AG04449 (cell line): ENCODE data around the gene GPR160.

Source experiments
- CTCF ChIA-PET: fragments of 350-600 bp; formaldehyde crosslinking; extraction: SDS; loops from one replicate; lab custom pipeline; 2021; ENCODE audit warnings: antibody characterized with exemption; lab: Yijun Ruan, JAX
- POLR2A ChIA-PET: fragments of 400-600, 350-600 bp; formaldehyde crosslinking; extraction: SDS; loops from one replicate; lab custom pipeline; 2020; ENCODE audit warnings: antibody characterized with exemption, inconsistent platforms; lab: Yijun Ruan, JAX
- DNase-seq: peaks from one replicate; pipeline ENCODE4 v3.0.0-alpha.2; 2010; ENCODE audit warnings: low read depth, low spot score
- H3K4me3 ChIP-seq: 2 replicates; pipeline ENCODE4 v1.5.1; 2011; ENCODE audit warnings: low read depth, mild to moderate bottlenecking, control low read depth, low read length
- CTCF ChIP-seq: IDR thresholded peaks from one replicate; pipeline ENCODE4 v1.5.1; 2011; ENCODE audit warnings: mild to moderate bottlenecking, moderate library complexity, low read length, control low read depth, inconsistent platforms; ENCODE audit not compliant: insufficient read depth; ENCODE audit errors: missing control alignments

Gene GPR160

GRCh38 chr3:169996063-169996462 lies 41.7 kb upstream of the GPR160 start:
- no peak for TF ChIP-seq CTCF
- POLR2A ChIA-PET: no interaction called here
- no peak overlapping the region for H3K4me3 ChIP-seq
- CTCF ChIA-PET: no interaction called here
- no peak for DNase-seq

GRCh38 chr3:169998668-169999131 lies 39.1 kb upstream of the GPR160 start:
- ChIA-PET POLR2A (interaction anchor here (0.7 kb wide), 1 partner anchor 10 kb away, joined by 4 read pairs; no protein-coding TSS in a partner anchor), CTCF (no interaction called here)
- no peak overlapping the region for H3K4me3 ChIP-seq
- TF ChIP-seq CTCF: no peak
- peak; percentile 95 for DNase-seq

- no peak overlapping the region for H3K4me3 ChIP-seq
- no peak for DNase-seq
- ChIA-PET CTCF (no interaction called here), POLR2A (no interaction called here)
- no peak for TF ChIP-seq CTCF
Observed at GRCh38 chr3:169999433-169999832, 38.4 kb upstream of the GPR160 start.

GRCh38 chr3:170000051-170000450 lies 37.7 kb upstream of the GPR160 start:
- CTCF ChIA-PET: interaction anchor here (1.2 kb wide), 1 partner anchor 10 kb away, joined by 3 read pairs; no protein-coding TSS in a partner anchor
- no peak for TF ChIP-seq CTCF

GRCh38 chr3:170002231-170002630 lies 35.6 kb upstream of the GPR160 start:
- no peak for DNase-seq
- CTCF ChIA-PET: interaction anchor here (1.0 kb wide), 1 partner anchor 19 kb away, joined by 3 read pairs; no protein-coding TSS in a partner anchor
- POLR2A ChIA-PET: interaction anchor here (0.6 kb wide), 1 partner anchor 175 kb away, joined by 3 read pairs; no protein-coding TSS in a partner anchor

More at GRCh38 chr3:170000051-170000450, 37.7 kb upstream of the GPR160 start:
- no peak for DNase-seq
- no peak overlapping the region for H3K4me3 ChIP-seq
- POLR2A ChIA-PET: no interaction called here

GRCh38 chr3:170002879-170003278 lies 34.9 kb upstream of the GPR160 start:
- POLR2A ChIA-PET: no interaction called here
- CTCF ChIA-PET: interaction anchor here (0.8 kb wide), 1 partner anchor 10 kb away, joined by 3 read pairs; no protein-coding TSS in a partner anchor
- no peak for DNase-seq
- TF ChIP-seq CTCF: no peak
- no peak overlapping the region for H3K4me3 ChIP-seq

More at GRCh38 chr3:170002231-170002630, 35.6 kb upstream of the GPR160 start:
- TF ChIP-seq CTCF: no peak
- H3K4me3 ChIP-seq: no peak overlapping the region
